GM18526 (cell line): ENCODE results near the gene VPS13D.

Experiments
- POLR2A ChIP-seq: IDR thresholded peaks from 3 replicates; pipeline ENCODE4 v1.6.1; 2011; ENCODE audit not compliant: insufficient read length; ENCODE audit errors: extremely low read depth

The VPS13D gene

DNA sequence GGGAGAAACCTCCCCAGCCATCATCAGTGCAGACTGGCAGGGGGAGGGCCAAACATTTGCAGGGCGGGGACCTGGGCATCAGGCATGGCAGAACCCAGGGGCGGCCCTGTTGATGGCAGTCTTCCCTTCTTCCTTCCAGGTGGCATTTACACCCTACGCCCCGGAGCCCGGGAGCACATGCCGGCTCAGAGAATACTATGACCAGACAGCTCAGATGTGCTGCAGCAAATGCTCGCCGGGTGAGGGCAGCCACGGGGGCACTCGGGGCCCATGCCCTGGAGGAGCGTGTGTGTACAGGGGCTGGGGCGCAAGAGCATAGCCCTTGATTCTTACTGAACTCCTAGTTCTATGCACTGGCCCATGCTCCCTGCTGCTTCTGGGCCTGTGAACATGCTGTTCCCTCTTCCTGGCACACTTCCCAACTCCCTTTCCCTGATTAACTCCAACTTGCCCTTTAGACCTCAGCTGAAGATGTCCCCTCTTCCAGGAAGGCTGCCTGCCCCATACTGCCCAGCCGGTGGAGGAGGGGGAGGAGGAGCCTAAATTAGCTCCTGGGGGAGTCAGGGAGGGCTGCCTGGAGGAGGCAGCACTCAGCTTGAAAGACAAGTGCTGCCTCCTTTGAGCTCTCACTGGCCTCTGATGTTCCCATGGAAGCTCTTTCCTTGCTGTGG is 41.0 kb upstream of the VPS13D start:
- TF ChIP-seq POLR2A = no peak

DNA sequence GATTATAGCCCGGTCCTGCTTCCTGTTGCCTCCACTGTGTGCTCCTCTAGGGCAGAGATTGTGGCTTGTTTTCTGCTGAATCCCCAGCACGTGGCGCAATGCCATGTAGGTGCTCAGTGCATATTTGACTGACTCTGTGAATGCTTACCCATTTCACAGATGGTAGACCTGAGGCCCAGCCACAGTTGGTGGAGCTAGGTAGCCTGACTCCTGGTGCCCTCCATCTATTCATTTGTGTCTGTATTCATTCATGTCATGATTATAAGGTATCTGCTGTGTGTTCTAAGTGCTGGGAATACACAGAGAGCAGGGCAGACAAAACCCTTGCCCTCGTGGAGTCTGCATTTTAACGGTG is 40.5 kb upstream of the VPS13D start:
- TF ChIP-seq POLR2A = no peak

- TF ChIP-seq POLR2A = no peak
Observed at GRCh38 chr1:12191242-12192032, 38.4 kb upstream of the VPS13D start.

DNA sequence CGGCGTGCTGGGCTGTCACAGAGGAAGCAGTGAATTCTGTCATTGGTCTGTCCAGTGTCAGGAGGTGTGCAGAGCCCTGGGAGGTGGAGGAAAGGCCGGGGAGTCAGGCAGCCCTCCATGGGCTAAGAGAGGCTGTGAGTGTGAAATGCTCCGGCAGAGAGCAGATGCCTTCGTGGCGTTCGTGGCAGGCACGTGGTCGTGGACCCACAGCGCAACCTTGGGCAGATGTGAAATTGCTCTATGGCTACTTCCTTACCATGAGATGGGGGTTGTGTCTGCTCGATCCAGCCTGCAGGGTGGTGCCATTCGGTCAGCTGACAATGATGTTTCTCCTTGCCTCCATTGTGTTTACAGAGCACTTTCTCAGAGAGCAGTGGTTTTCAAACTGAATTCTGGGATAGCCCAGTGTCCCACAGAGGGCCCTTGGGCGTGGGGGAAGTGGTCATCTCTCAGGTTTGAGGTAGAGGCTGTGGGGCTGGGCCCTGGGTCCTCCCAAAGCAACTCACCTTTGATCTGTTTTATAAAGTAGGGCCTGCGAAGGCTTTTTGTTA is 35.1 kb upstream of the VPS13D start:
- TF ChIP-seq POLR2A = no peak

DNA sequence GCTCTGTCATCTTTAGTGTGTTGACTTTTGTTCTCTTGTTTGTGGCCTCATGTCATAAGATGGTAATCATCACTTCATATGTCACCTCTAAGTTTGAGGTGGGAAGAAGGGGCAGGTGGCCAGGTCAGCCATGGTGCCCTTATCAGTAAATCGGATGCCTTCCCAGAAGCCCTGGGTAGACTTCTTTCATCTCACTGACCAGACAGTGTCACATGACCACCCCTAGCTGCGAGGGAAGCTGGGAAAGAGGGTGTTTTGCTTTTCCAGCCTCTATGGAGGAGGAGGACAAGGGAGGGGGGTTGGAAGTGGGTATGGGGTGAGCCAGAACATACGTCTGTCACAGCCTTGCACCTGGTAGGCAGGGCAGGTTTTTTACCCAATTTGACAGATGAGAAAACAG is 34.4 kb upstream of the VPS13D start:
- no peak for TF ChIP-seq POLR2A

DNA sequence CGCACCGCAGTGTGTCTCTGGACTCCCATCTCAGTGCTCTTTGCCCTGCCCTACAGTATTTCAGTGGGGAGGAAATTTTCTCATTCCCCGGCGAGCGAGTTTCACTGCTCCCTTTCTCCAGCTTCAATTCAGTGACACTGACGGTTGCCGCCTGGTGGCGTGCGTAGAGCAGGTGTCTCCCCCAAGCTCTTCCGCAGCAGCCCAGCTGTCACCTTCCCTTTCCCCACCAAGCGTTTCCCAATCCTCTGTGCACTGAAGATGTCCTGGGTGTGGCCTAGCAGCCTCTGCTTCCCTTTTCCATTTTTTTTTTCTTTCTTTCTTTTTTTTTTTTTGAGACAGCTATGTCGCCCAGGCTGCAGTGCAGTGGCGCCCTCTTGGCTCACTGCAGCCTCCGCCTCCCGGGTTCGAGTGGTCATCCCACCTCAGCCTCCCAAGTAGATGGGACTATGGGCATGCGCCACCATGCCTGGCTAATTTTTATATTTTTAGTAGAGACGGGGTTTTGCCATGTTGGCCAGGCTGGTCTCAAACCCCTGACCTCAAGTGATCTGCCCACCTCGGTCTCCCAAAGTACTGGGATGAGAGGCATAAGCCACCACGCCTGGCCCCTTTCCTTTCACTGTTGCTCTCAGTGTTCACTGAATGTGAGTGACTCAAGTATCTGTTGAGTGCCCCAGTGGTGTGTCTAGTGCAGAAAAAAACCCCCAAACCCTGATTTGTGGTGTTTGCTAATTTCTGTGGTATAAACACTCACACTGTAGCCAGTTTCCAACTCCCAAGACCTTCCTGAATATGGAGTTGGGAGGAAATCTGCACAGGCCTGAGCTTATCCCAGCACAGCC is 33.0 kb upstream of the VPS13D start:
- TF ChIP-seq POLR2A = no peak

- TF ChIP-seq POLR2A = no peak
Observed at GRCh38 chr1:12197483-12197880, 32.3 kb upstream of the VPS13D start.

- no peak for TF ChIP-seq POLR2A
Observed at GRCh38 chr1:12200208-12200607, 29.6 kb upstream of the VPS13D start.

DNA sequence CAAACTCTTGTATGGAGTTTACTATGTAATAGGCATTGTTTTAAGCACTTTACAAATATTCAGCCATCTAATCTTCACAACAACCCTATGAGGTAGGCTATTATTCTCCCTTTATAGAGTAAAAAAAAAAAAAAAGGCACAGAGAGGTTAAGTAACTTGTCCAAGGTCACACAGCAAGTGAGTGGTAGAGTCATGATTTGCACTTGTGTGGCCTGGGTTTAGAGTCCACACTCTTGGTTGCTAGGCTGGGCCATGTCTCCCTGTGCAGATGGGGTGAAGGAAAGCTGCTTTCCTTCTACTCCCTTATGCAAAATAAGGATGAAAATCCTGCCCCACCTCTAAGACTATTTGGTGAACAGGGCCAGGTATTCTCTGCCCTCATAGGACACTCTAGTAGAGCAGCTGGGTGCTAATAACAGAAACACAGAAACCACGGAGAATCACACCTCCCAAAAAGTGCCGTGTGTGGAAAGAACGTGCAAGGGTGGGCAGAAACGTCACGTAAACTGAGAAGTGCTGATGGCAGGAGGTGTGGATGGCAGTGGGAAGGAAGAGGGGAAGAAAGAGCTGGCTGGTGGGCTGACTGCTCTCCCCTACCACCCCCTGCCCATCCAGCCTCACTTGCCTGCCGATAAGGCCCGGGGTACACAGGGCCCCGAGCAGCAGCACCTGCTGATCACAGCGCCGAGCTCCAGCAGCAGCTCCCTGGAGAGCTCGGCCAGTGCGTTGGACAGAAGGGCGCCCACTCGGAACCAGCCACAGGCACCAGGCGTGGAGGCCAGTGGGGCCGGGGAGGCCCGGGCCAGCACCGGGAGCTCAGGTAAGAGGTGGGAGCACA is 28.3 kb upstream of the VPS13D start:
- TF ChIP-seq POLR2A = no peak

DNA sequence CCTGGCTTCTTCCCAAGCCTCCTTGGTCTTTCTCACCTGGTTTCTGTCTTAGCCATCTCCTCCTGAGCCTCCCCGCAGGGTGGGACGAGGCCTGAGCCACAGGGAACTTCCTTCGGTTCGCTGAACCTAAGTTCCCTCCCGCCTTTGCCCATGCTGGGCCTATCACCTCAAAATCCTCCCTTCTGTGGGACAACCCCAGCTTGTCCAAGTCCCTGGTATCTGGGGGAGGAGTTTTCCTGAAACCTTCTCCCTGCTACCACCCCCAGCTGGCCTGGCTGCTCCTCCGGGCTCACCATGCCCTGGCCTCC is 27.7 kb upstream of the VPS13D start:
- no peak for TF ChIP-seq POLR2A

DNA sequence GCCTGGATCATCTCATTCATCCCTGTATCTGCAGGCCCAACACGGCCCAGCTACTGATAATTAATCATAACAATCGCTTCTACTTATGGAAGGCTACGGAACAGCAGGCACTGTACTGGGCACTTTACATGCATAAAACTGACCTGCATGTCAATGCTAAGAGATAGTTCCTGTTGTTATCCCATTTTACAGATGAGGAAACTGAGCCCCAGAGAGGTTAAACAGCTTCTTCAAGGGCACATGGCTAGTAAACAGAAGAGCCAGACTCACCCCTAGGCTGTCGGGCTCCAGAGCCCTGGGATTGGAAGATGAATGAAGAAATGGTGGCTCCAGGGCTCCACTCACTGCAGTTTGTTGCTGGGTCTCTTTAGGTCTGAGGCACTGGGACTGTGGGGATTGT is 27.3 kb upstream of the VPS13D start:
- no peak for TF ChIP-seq POLR2A

GRCh38 chr1:12203216-12204007 is 26.4 kb upstream of the VPS13D start:
- TF ChIP-seq POLR2A = no peak

DNA sequence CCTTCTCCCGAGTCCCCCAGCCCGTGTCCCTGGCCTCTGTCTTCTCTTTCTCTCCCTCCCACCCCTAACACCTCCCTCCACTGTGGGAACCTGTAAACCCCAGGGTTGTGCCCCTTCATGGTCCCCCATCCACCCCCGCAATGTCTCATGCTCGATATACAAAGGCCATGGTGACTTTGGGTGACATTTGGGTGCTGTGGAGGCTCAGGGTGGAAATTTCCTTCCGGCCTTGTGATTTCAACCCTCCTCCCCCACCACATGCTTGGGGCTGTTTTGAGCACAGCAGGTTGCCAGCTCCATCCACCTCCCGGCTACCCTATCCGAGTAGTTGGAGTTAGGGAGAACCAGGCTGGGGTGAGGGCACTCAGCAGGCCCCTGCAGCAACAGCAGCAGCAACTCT is 25.7 kb upstream of the VPS13D start:
- TF ChIP-seq POLR2A = no peak
